ENCODE results near the gene TMED4.

Gene TMED4

DNA sequence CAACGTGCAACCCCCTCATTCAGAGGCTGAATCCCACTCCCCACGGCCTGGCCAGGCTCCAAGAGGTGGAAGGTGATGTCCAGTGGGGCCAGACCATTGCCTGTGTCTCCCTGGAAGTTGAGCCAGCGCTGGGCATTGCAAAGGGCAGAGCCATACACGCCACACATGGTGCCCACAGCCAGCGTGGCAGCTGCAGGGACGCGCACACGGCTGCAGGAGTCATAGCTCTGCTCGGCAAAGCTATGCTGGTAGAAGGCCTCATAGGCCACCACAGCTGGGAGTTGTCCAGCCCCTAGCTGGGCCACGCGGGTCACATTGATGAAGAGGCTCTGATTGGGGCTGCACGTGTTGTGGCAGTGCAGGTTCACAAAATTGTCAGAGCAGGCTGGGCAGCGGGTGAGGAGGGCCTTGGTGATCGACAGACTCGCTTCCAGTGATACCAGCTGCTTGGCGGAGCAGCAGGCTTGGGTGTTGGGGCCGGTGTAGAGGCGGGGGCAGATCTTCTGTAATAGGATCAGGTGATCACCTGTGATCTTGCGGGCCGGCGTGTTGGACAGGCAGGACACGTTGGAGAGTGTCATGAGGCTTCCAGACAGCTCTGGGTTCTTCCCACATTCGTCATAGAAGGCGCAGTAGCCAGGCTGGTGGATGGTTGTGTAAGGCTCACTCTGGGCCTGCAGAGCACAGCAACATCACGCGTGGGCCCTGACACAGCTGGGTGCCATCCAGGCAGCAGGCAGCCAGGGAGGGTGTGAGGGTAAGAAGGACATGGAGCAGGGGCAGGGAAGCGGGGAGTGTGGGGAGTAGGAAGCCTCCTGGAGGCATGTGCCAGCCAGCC, 42.1 kb downstream of the TMED4 start:
- no peak overlapping the region for H3K27ac ChIP-seq (ENCODE audit: low read depth, low read length)
- no peaks in the 10 kb centered on the region for H3K36me3 ChIP-seq (ENCODE audit: insufficient read depth, low read length)
- H3K27me3 ChIP-seq (ENCODE audit: insufficient read depth, low read length): no peaks in the 10 kb centered on the region
- H3K4me1 ChIP-seq (ENCODE audit: control insufficient read depth, insufficient read depth, low read length, unreplicated experiment): peaks cover 9% of the 10 kb centered on the region
- H2AFZ ChIP-seq (ENCODE audit: low read length, unreplicated experiment): no peak overlapping the region
- H3K79me2 ChIP-seq (ENCODE audit: control insufficient read depth, insufficient read depth, low read length, unreplicated experiment): no peaks in the 10 kb centered on the region
- H3K4me3 ChIP-seq (ENCODE audit: low read depth, low read length): no peak overlapping the region

DNA sequence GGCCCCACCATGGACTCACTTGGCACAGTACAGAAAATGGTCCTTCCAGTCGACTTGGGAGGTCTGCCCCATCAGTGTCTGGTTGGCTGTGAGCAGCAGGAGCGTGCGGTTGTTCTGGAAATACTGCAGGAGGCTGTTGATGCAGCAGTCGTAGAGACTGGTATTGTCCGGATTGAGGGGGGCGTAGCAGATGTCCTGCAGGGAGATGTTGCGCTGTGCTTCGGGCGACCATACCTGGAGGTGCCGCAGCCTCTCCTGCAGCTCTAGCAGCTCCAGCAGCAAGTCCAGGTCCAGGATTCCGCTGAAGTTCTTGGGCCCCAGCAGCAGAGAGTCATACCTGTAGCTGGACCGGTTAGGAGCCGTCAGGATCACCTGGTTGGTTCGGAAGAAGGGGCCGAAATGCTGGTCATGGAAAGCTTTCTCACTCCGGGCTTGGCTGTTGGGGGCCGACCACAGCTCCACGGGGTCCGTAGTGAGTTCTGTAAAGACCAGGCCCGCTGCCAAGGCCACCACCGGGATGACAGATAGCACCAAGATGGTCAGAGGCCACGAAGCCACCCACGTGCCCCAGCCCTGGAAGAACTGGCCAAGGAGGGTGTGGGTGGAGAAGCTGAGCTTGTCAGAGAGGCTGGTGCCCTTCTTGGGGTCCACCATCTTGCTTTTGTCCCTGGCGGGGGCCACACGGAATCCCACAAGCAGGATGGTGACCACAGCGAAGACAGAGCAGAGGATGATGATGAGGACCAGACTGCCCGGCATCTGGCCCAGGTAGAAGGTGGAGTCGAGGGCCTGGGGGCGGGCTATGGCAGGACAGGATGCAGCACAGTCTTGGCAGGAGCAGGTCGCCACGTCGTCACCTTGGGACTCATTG, 43.0 kb downstream of the TMED4 start:
- Histone ChIP-seq H3K4me3 (ENCODE audit: low read depth, low read length) (no peak overlapping the region), H3K36me3 (ENCODE audit: insufficient read depth, low read length) (no peaks in the 10 kb centered on the region), H3K4me1 (ENCODE audit: control insufficient read depth, insufficient read depth, low read length, unreplicated experiment) (peaks cover 9% of the 10 kb centered on the region), H3K27me3 (ENCODE audit: insufficient read depth, low read length) (no peaks in the 10 kb centered on the region), H3K79me2 (ENCODE audit: control insufficient read depth, insufficient read depth, low read length, unreplicated experiment) (no peaks in the 10 kb centered on the region), H3K27ac (ENCODE audit: low read depth, low read length) (no peak overlapping the region), H2AFZ (ENCODE audit: low read length, unreplicated experiment) (no peak overlapping the region)

DNA sequence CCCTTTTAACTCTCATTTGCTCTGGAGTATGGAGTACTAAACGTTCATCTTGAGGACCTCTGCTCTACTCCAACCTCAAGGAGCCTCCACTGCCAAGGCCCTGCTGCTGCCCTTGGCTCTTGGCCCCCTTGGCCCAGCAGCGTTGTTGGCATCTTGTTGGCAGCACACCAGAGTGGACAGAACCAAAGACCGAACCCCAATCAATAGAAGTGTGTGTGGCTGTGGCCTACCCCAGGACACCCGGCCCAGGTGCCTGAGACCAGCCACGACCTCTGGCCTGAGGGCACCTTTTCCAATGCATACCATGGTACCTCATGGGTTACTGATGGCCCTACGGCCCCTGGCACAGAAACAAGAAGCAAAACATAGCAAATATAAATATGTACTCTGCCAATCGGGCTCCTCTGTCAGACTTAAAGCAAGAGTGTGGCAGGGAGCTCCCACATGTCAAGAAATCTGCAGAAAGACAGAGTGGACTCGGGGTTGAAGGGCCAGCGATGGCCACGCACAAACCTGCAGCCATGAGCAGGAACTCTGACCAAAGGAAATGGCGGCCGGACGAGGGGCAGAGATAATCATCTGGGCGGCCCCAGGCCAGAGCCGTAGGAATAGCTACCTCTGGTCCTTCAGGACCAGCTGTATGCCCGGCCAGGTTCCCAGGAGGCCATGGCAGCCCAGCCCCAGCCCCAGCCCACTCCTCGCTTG, 43.8 kb downstream of the TMED4 start:
- Histone ChIP-seq H2AFZ (ENCODE audit: low read length, unreplicated experiment) (no peak overlapping the region), H3K27me3 (ENCODE audit: insufficient read depth, low read length) (no peaks in the 10 kb centered on the region), H3K4me1 (ENCODE audit: control insufficient read depth, insufficient read depth, low read length, unreplicated experiment) (peaks cover 6% of the 10 kb centered on the region), H3K27ac (ENCODE audit: low read depth, low read length) (no peak overlapping the region), H3K79me2 (ENCODE audit: control insufficient read depth, insufficient read depth, low read length, unreplicated experiment) (no peaks in the 10 kb centered on the region), H3K36me3 (ENCODE audit: insufficient read depth, low read length) (no peaks in the 10 kb centered on the region), H3K4me3 (ENCODE audit: low read depth, low read length) (no peak overlapping the region)

DNA sequence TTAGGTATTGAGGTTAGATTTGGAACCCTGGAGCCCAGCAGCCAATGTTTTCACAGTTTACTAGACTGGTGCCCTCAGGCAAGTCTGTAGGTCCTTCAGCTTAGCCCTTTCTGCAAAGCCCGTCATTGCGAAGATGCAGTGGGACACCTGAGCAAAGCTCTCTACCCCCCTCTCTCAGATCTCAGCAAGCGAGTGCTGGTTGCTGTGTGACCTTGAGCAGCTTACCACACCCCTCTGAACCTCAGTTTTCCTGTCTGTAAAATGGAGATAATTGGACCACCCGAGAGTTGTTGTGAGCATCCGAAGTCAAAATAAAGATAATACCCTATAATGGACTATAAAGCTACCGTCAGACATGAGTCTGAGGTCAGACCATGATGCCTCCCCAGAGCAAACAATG, 44.6 kb downstream of the TMED4 start:
- no peaks in the 10 kb centered on the region for H3K79me2 ChIP-seq (ENCODE audit: control insufficient read depth, insufficient read depth, low read length, unreplicated experiment)
- H3K27me3 ChIP-seq (ENCODE audit: insufficient read depth, low read length): no peaks in the 10 kb centered on the region
- no peak overlapping the region for H2AFZ ChIP-seq (ENCODE audit: low read length, unreplicated experiment)
- H3K4me1 ChIP-seq (ENCODE audit: control insufficient read depth, insufficient read depth, low read length, unreplicated experiment): no peaks in the 10 kb centered on the region
- no peak overlapping the region for H3K27ac ChIP-seq (ENCODE audit: low read depth, low read length)
- no peak overlapping the region for H3K4me3 ChIP-seq (ENCODE audit: low read depth, low read length)
- H3K36me3 ChIP-seq (ENCODE audit: insufficient read depth, low read length): no peaks in the 10 kb centered on the region

- Histone ChIP-seq H2AFZ (ENCODE audit: low read length, unreplicated experiment) (no peak overlapping the region), H3K36me3 (ENCODE audit: insufficient read depth, low read length) (no peaks in the 10 kb centered on the region), H3K4me1 (ENCODE audit: control insufficient read depth, insufficient read depth, low read length, unreplicated experiment) (no peaks in the 10 kb centered on the region), H3K27ac (ENCODE audit: low read depth, low read length) (no peak overlapping the region), H3K27me3 (ENCODE audit: insufficient read depth, low read length) (no peaks in the 10 kb centered on the region), H3K79me2 (ENCODE audit: control insufficient read depth, insufficient read depth, low read length, unreplicated experiment) (no peaks in the 10 kb centered on the region), H3K4me3 (ENCODE audit: low read depth, low read length) (no peak overlapping the region)
Observed at GRCh38 chr7:44536090-44536489, 45.9 kb downstream of the TMED4 start.

- Histone ChIP-seq H3K79me2 (ENCODE audit: control insufficient read depth, insufficient read depth, low read length, unreplicated experiment) (no peaks in the 10 kb centered on the region), H3K4me3 (ENCODE audit: low read depth, low read length) (no peak overlapping the region)
Observed at GRCh38 chr7:44535348-44536064, 46.5 kb downstream of the TMED4 start.

GRCh38 chr7:44534501-44534900, 47.5 kb downstream of the TMED4 start:
- no peaks in the 10 kb centered on the region for H3K36me3 ChIP-seq (ENCODE audit: insufficient read depth, low read length)
- H3K27me3 ChIP-seq (ENCODE audit: insufficient read depth, low read length): no peaks in the 10 kb centered on the region
- no peaks in the 10 kb centered on the region for H3K4me1 ChIP-seq (ENCODE audit: control insufficient read depth, insufficient read depth, low read length, unreplicated experiment)
- no peaks in the 10 kb centered on the region for H3K79me2 ChIP-seq (ENCODE audit: control insufficient read depth, insufficient read depth, low read length, unreplicated experiment)
- H3K4me3 ChIP-seq (ENCODE audit: low read depth, low read length): no peak overlapping the region
- no peak overlapping the region for H2AFZ ChIP-seq (ENCODE audit: low read length, unreplicated experiment)
- no peak overlapping the region for H3K27ac ChIP-seq (ENCODE audit: low read depth, low read length)

More at GRCh38 chr7:44535348-44536064, 46.5 kb downstream of the TMED4 start:
- no peaks in the 10 kb centered on the region for H3K27me3 ChIP-seq (ENCODE audit: insufficient read depth, low read length)
- H2AFZ ChIP-seq (ENCODE audit: low read length, unreplicated experiment): no peak overlapping the region
- H3K27ac ChIP-seq (ENCODE audit: low read depth, low read length): no peak overlapping the region
- H3K36me3 ChIP-seq (ENCODE audit: insufficient read depth, low read length): no peaks in the 10 kb centered on the region
- H3K4me1 ChIP-seq (ENCODE audit: control insufficient read depth, insufficient read depth, low read length, unreplicated experiment): no peaks in the 10 kb centered on the region

DNA sequence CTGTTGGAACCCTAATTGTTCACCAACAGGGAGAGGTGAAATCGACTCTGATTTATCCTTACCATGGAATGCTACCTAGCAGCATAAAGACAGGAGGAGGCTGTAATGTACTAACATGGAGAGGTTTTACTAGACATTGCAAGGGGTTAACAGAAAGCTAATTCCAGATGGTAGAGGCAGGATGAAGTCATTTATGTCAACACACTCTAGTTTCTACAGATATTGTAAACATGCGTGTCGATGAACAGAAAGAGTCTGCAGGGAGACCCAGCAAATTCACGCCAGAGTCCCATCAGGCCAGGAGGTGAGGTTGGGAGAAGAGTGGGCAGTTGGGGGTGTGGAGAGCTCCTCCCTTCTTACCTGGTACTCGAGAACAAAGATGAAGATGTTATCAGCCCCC, 47.9 kb downstream of the TMED4 start:
- Histone ChIP-seq H3K27me3 (ENCODE audit: insufficient read depth, low read length) (no peaks in the 10 kb centered on the region), H3K4me1 (ENCODE audit: control insufficient read depth, insufficient read depth, low read length, unreplicated experiment) (no peaks in the 10 kb centered on the region), H3K36me3 (ENCODE audit: insufficient read depth, low read length) (no peaks in the 10 kb centered on the region), H2AFZ (ENCODE audit: low read length, unreplicated experiment) (no peak overlapping the region), H3K27ac (ENCODE audit: low read depth, low read length) (no peak overlapping the region), H3K79me2 (ENCODE audit: control insufficient read depth, insufficient read depth, low read length, unreplicated experiment) (no peaks in the 10 kb centered on the region), H3K4me3 (ENCODE audit: low read depth, low read length) (no peak overlapping the region)

- no peaks in the 10 kb centered on the region for H3K4me1 ChIP-seq (ENCODE audit: control insufficient read depth, insufficient read depth, low read length, unreplicated experiment)
- H3K36me3 ChIP-seq (ENCODE audit: insufficient read depth, low read length): no peaks in the 10 kb centered on the region
- no peak overlapping the region for H3K27ac ChIP-seq (ENCODE audit: low read depth, low read length)
- H3K27me3 ChIP-seq (ENCODE audit: insufficient read depth, low read length): no peaks in the 10 kb centered on the region
- no peak overlapping the region for H3K4me3 ChIP-seq (ENCODE audit: low read depth, low read length)
- no peak overlapping the region for H2AFZ ChIP-seq (ENCODE audit: low read length, unreplicated experiment)
- H3K79me2 ChIP-seq (ENCODE audit: control insufficient read depth, insufficient read depth, low read length, unreplicated experiment): no peaks in the 10 kb centered on the region
Observed at GRCh38 chr7:44533301-44534055, 48.6 kb downstream of the TMED4 start.

Measured in ACC112 (cell line).